ENCODE data around the gene HS3ST1.

- TF ChIP-seq CTCF (IDR thresholded peaks at IDR 0.05) (no peak), POLR2A (IDR thresholded peaks at IDR 0.05) (no peak)
Observed at GRCh38 chr4:11423465-11423864, 5.2 kb downstream of the HS3ST1 start.
